B cell (primary cell): ENCODE results near the gene MS4A4E.

Experiments used
- CTCF ChIP-seq: fragments of 200-600 bp; IDR thresholded peaks from one replicate; pipeline ENCODE4 v1.8.0; 2022; ENCODE audit warnings: antibody characterized with exemption, mild to moderate bottlenecking
- EZH2 ChIP-seq: IDR thresholded peaks from 2 replicates; pipeline ENCODE4 v1.6.1; 2012; ENCODE audit warnings: borderline replicate concordance, low read depth, mild to moderate bottlenecking, moderate library complexity, low read length; ENCODE audit not compliant: insufficient read depth, poor library complexity, severe bottlenecking

- TF ChIP-seq CTCF (no peak), EZH2 (no peak)
These were observed 34.6 kb downstream of the MS4A4E start for GRCh38 chr11:60208146-60208895.
